Activated naive CD4-positive, alpha-beta T cell treated with anti-CD3 and anti-CD28 coated beads, Interleukin-2, amount 10 ng/mL, durations not matched to agents 7 days and 5 days (primary cell): Measurements from ENCODE around the gene SHROOM1.
A peak's percentile ranks its signal among the peaks of the same experiment; 100 is the strongest.

Experiments
- CTCF ChIA-PET: fragments of 350-600 bp; sonication (Branson Sonifier 250); formaldehyde crosslinking; loops from one replicate; lab custom pipeline; 2021; ENCODE audit warnings: antibody characterized with exemption; lab: Charles Lee
- DNase-seq: peaks from one replicate; pipeline ENCODE4 v3.0.0-alpha.2; 2020
- H3K27ac Mint-ChIP-seq: one replicate; pipeline ENCODE4 v1.8.0; 2021; ENCODE audit warnings: mild to moderate bottlenecking, moderate library complexity, mixed read lengths
- H3K27me3 Mint-ChIP-seq: one replicate; pipeline ENCODE4 v1.8.0; 2021; ENCODE audit warnings: mild to moderate bottlenecking, mixed read lengths
- H3K36me3 Mint-ChIP-seq: one replicate; pipeline ENCODE4 v1.8.0; 2021; ENCODE audit warnings: mixed read lengths
- H3K4me1 Mint-ChIP-seq: one replicate; pipeline ENCODE4 v1.8.0; 2021; ENCODE audit warnings: mixed read lengths
- H3K4me3 Mint-ChIP-seq: one replicate; pipeline ENCODE4 v1.8.0; 2021; ENCODE audit warnings: mild to moderate bottlenecking, moderate library complexity, mixed read lengths
- H3K9me3 Mint-ChIP-seq: one replicate; pipeline ENCODE4 v1.8.0; 2021; ENCODE audit warnings: mixed read lengths

Gene SHROOM1

GRCh38 chr5:132840313-132840712 lies 9.9 kb upstream of the SHROOM1 start:
- peaks cover 19% of the 10 kb centered on the region for H3K27me3 Mint-ChIP-seq
- no peaks in the 10 kb centered on the region for H3K4me1 Mint-ChIP-seq
- no peaks in the 10 kb centered on the region for H3K36me3 Mint-ChIP-seq
- no peak overlapping the region for H3K4me3 Mint-ChIP-seq
- CTCF ChIA-PET: no interaction called here
- no peak overlapping the region for H3K27ac Mint-ChIP-seq
- H3K9me3 Mint-ChIP-seq: no peaks in the 10 kb centered on the region
- DNase-seq: no peak

GRCh38 chr5:132839426-132840301 lies 9.2 kb upstream of the SHROOM1 start:
- Mint-ChIP-seq H3K27ac (peak overlapping the region; percentile 42), H3K36me3 (no peaks in the 10 kb centered on the region), H3K4me1 (no peaks in the 10 kb centered on the region), H3K4me3 (no peak overlapping the region), H3K9me3 (no peaks in the 10 kb centered on the region), H3K27me3 (peaks cover 19% of the 10 kb centered on the region)
- DNase-seq: no peak
- CTCF ChIA-PET: no interaction called here

GRCh38 chr5:132838516-132839282 lies 8.3 kb upstream of the SHROOM1 start:
- Mint-ChIP-seq H3K27ac (no peak overlapping the region), H3K27me3 (peaks cover 16% of the 10 kb centered on the region), H3K4me1 (no peaks in the 10 kb centered on the region), H3K9me3 (no peaks in the 10 kb centered on the region), H3K36me3 (no peaks in the 10 kb centered on the region), H3K4me3 (no peak overlapping the region)
- DNase-seq: no peak
- CTCF ChIA-PET: no interaction called here

GRCh38 chr5:132837868-132838267 lies 7.4 kb upstream of the SHROOM1 start:
- Mint-ChIP-seq H3K4me3 (no peak overlapping the region), H3K36me3 (no peaks in the 10 kb centered on the region), H3K27ac (no peak overlapping the region), H3K27me3 (peaks cover 25% of the 10 kb centered on the region), H3K4me1 (no peaks in the 10 kb centered on the region), H3K9me3 (no peaks in the 10 kb centered on the region)
- no peak for DNase-seq
- CTCF ChIA-PET: no interaction called here

- Mint-ChIP-seq H3K27me3 (peaks cover 33% of the 10 kb centered on the region), H3K36me3 (no peaks in the 10 kb centered on the region)
These were observed 6.4 kb upstream of the SHROOM1 start for GRCh38 chr5:132836852-132837251.

GRCh38 chr5:132834057-132834456 lies 3.6 kb upstream of the SHROOM1 start:
- H3K4me1 Mint-ChIP-seq: peaks cover 13% of the 10 kb centered on the region
- DNase-seq: no peak
- CTCF ChIA-PET: interaction anchor here (0.9 to 1.2 kb wide), 3 partner anchors 10 to 276 kb away, joined by 3 read pairs; no protein-coding TSS in a partner anchor
- no peak overlapping the region for H3K4me3 Mint-ChIP-seq
- H3K36me3 Mint-ChIP-seq: no peaks in the 10 kb centered on the region
- H3K27ac Mint-ChIP-seq: no peak overlapping the region
- H3K9me3 Mint-ChIP-seq: no peaks in the 10 kb centered on the region
- H3K27me3 Mint-ChIP-seq: peaks cover 61% of the 10 kb centered on the region

More at GRCh38 chr5:132836852-132837251, 6.4 kb upstream of the SHROOM1 start:
- no peak overlapping the region for H3K27ac Mint-ChIP-seq
- no peaks in the 10 kb centered on the region for H3K9me3 Mint-ChIP-seq
- H3K4me3 Mint-ChIP-seq: no peak overlapping the region
- CTCF ChIA-PET: no interaction called here
- DNase-seq: no peak
- H3K4me1 Mint-ChIP-seq: no peaks in the 10 kb centered on the region

GRCh38 chr5:132832612-132833011 lies 2.2 kb upstream of the SHROOM1 start:
- Mint-ChIP-seq H3K27me3 (peaks cover 63% of the 10 kb centered on the region), H3K4me3 (no peak overlapping the region), H3K9me3 (no peaks in the 10 kb centered on the region), H3K4me1 (peaks cover 13% of the 10 kb centered on the region), H3K36me3 (no peaks in the 10 kb centered on the region), H3K27ac (no peak overlapping the region)
- CTCF ChIA-PET: interaction anchor here (1.1 kb wide), 1 partner anchor 12 kb away, joined by 3 read pairs; no protein-coding TSS in a partner anchor
- DNase-seq: no peak

GRCh38 chr5:132831095-132831860 lies 831 bp upstream of the SHROOM1 start:
- no peak overlapping the region for H3K27ac Mint-ChIP-seq

GRCh38 chr5:132829742-132830435 lies 558 bp downstream of the SHROOM1 start:
- Mint-ChIP-seq H3K4me1 (peaks cover 15% of the 10 kb centered on the region), H3K4me3 (peak overlapping the region; percentile 82), H3K36me3 (no peaks in the 10 kb centered on the region), H3K9me3 (no peaks in the 10 kb centered on the region), H3K27me3 (peaks cover 85% of the 10 kb centered on the region), H3K27ac (no peak overlapping the region)
- CTCF ChIA-PET: interaction anchor here (0.8 to 3.2 kb wide), 11 partner anchors 10 to 448 kb away, joined by 3 to 26 read pairs (median 3); no protein-coding TSS in a partner anchor
- peak; percentile 80 for DNase-seq

More at GRCh38 chr5:132831095-132831860, 831 bp upstream of the SHROOM1 start:
- Mint-ChIP-seq H3K4me3 (peak overlapping the region; percentile 68), H3K27me3 (peaks cover 73% of the 10 kb centered on the region), H3K9me3 (no peaks in the 10 kb centered on the region), H3K4me1 (peaks cover 13% of the 10 kb centered on the region), H3K36me3 (no peaks in the 10 kb centered on the region)
- CTCF ChIA-PET: interaction anchor here (1.3 kb wide), 1 partner anchor 40 kb away, joined by 3 read pairs; no protein-coding TSS in a partner anchor
- DNase-seq: no peak

GRCh38 chr5:132828846-132829494 lies 1.5 kb downstream of the SHROOM1 start:
- Mint-ChIP-seq H3K27me3 (peaks cover 94% of the 10 kb centered on the region), H3K36me3 (no peaks in the 10 kb centered on the region), H3K4me1 (peaks cover 16% of the 10 kb centered on the region), H3K27ac (peak overlapping the region; percentile 4), H3K9me3 (no peaks in the 10 kb centered on the region), H3K4me3 (peak overlapping the region; percentile 82)
- no peak for DNase-seq
- CTCF ChIA-PET: interaction anchor here (0.8 to 3.2 kb wide), 10 partner anchors 9 to 447 kb away, joined by 3 to 26 read pairs (median 3); no protein-coding TSS in a partner anchor

GRCh38 chr5:132827943-132828673 lies 2.3 kb downstream of the SHROOM1 start:
- no peaks in the 10 kb centered on the region for H3K36me3 Mint-ChIP-seq
- H3K9me3 Mint-ChIP-seq: no peaks in the 10 kb centered on the region
- no peak overlapping the region for H3K4me3 Mint-ChIP-seq
- CTCF ChIA-PET: interaction anchor here (1.0 to 3.2 kb wide), 5 partner anchors 8 to 302 kb away, joined by 3 to 26 read pairs (median 5); no protein-coding TSS in a partner anchor
- peaks cover 19% of the 10 kb centered on the region for H3K4me1 Mint-ChIP-seq
- DNase-seq: no peak
- H3K27me3 Mint-ChIP-seq: peaks cover 97% of the 10 kb centered on the region
- no peak overlapping the region for H3K27ac Mint-ChIP-seq

- CTCF ChIA-PET: interaction anchor here (0.8 to 1.8 kb wide), 3 partner anchors 10 to 57 kb away, joined by 3 to 6 read pairs (median 3); no protein-coding TSS in a partner anchor
These were observed 3.9 kb downstream of the SHROOM1 start for GRCh38 chr5:132826424-132827082.

More at GRCh38 chr5:132826424-132827082, 3.9 kb downstream of the SHROOM1 start:
- H3K27ac Mint-ChIP-seq: no peak overlapping the region
- H3K4me3 Mint-ChIP-seq: peak overlapping the region; percentile 33
- peaks cover 98% of the 10 kb centered on the region for H3K27me3 Mint-ChIP-seq
- peaks cover 18% of the 10 kb centered on the region for H3K4me1 Mint-ChIP-seq
- no peaks in the 10 kb centered on the region for H3K9me3 Mint-ChIP-seq
- no peak for DNase-seq
- no peaks in the 10 kb centered on the region for H3K36me3 Mint-ChIP-seq
